ENCODE data around the gene PTPN14. TPM values are rescaled to one million over a fixed set of nuclear protein-coding genes. Genes with fewer than 3 reads are reported as not detected.
"Not testable (repeated sequence)": the region's sequence is repeated elsewhere in the genome, so short reads cannot be mapped to it uniquely, and the experiment has no call there.

The PTPN14 gene
- total and polyA plus RNA-seq, 2 of the 4 experiments (the other 2 are of a cell fraction), result 21.5 to 31.7 TPM

GRCh38 chr1:214483180-214483579 lies 68.2 kb downstream of the PTPN14 start:
- peaks cover 19 to 61% of the 10 kb centered on the region in 2 experiments for H3K79me1 ChIP-seq (ENCODE audit: low read depth in 1 of 2, low read length in 2 of 2)
- H2AFZ ChIP-seq (replicated peaks; ENCODE audit: low read length, poor library complexity); H2BK120ac ChIP-seq (ENCODE audit: low read depth, low read length); H3K4me3 ChIP-seq (ENCODE audit: insufficient read depth, low read depth, low read length); H2BK15ac ChIP-seq (ENCODE audit: low read depth, low read length); H2AK5ac ChIP-seq (ENCODE audit: low read depth, low read length); H3K9me3 ChIP-seq (ENCODE audit: control insufficient read depth, insufficient read depth, low read length); ATAC-seq (ENCODE audit: low read depth); BruUV-seq (replicated peaks); H3K4me2 ChIP-seq (ENCODE audit: low read depth, low read length); H4K5ac ChIP-seq (ENCODE audit: low read depth, low read length); H3K56ac ChIP-seq (ENCODE audit: extremely low read depth, insufficient read depth, low read length); H4K91ac ChIP-seq (ENCODE audit: insufficient read depth, low read depth, low read length); H2BK20ac ChIP-seq (ENCODE audit: low read depth, low read length); H2BK5ac ChIP-seq (ENCODE audit: low read depth, low read length, poor library complexity, severe bottlenecking); H3K4ac ChIP-seq (ENCODE audit: low read depth, low read length); H3K27me3 ChIP-seq (ENCODE audit: control insufficient read depth, insufficient read depth, low read length); POLR2A ChIA-PET (ENCODE audit: unreplicated experiment); H3K14ac ChIP-seq (replicated peaks; ENCODE audit: low read depth, low read length); dilution Hi-C loops (cut with HindIII; ENCODE audit: low sequenced_read_pairs, unreplicated experiment); H3K23ac ChIP-seq (ENCODE audit: low read depth, low read length); H4K8ac ChIP-seq (ENCODE audit: low read depth in 2 of 2, low read length in 2 of 2); H2AK9ac ChIP-seq (replicated peaks; ENCODE audit: low read depth, low read length, poor library complexity); CTCF ChIA-PET; H3K9me1 ChIP-seq (ENCODE audit: insufficient read depth, low read length); H3K27ac ChIP-seq (ENCODE audit: insufficient read depth, low read length); H3K9ac ChIP-seq (ENCODE audit: low read depth, low read length); H3K36me3 ChIP-seq (ENCODE audit: control insufficient read depth, insufficient read depth, low read length); in situ Hi-C loops (cut with MboI; ENCODE audit: low sequenced_read_pairs); intact Hi-C loops (cut with micrococcal nuclease); H3K4me1 ChIP-seq (ENCODE audit: control insufficient read depth, insufficient read depth, low read length); H3K18ac ChIP-seq (ENCODE audit: low read depth, low read length); DNase-seq: not testable (repeated sequence)
- 54% methylated on average over 3 of the region's 13 CpGs; no CpG with 5 or more reads in 1 of the 2 experiments for WGBS, 2 experiments (ENCODE audit: extremely low coverage in 2 of 2, insufficient read length in 1 of 2)
- peaks cover 36% of the 10 kb centered on the region for H4K20me1 ChIP-seq (ENCODE audit: insufficient read depth, low read length)

GRCh38 chr1:214481983-214482634 lies 69.3 kb downstream of the PTPN14 start:
- H3K4me3 ChIP-seq (ENCODE audit: insufficient read depth, low read depth, low read length); in situ Hi-C loops (cut with MboI; ENCODE audit: low sequenced_read_pairs); H4K5ac ChIP-seq (ENCODE audit: low read depth, low read length); dilution Hi-C loops (cut with HindIII; ENCODE audit: low sequenced_read_pairs, unreplicated experiment); H2BK20ac ChIP-seq (ENCODE audit: low read depth, low read length); H4K91ac ChIP-seq (ENCODE audit: insufficient read depth, low read depth, low read length); H3K27me3 ChIP-seq (ENCODE audit: control insufficient read depth, insufficient read depth, low read length); intact Hi-C loops (cut with micrococcal nuclease); H2BK15ac ChIP-seq (ENCODE audit: low read depth, low read length); BruUV-seq (replicated peaks); H3K36me3 ChIP-seq (ENCODE audit: control insufficient read depth, insufficient read depth, low read length); DNase-seq; H4K8ac ChIP-seq (ENCODE audit: low read depth in 2 of 2, low read length in 2 of 2); H3K18ac ChIP-seq (ENCODE audit: low read depth, low read length); H3K4me1 ChIP-seq (ENCODE audit: control insufficient read depth, insufficient read depth, low read length); H3K4ac ChIP-seq (ENCODE audit: low read depth, low read length); H2BK5ac ChIP-seq (ENCODE audit: low read depth, low read length, poor library complexity, severe bottlenecking); H3K4me2 ChIP-seq (ENCODE audit: low read depth, low read length); H3K9me1 ChIP-seq (ENCODE audit: insufficient read depth, low read length); H3K14ac ChIP-seq (replicated peaks; ENCODE audit: low read depth, low read length); H3K56ac ChIP-seq (ENCODE audit: extremely low read depth, insufficient read depth, low read length); H2BK120ac ChIP-seq (ENCODE audit: low read depth, low read length); H3K23ac ChIP-seq (ENCODE audit: low read depth, low read length); H3K27ac ChIP-seq (ENCODE audit: insufficient read depth, low read length); H3K9me3 ChIP-seq (ENCODE audit: control insufficient read depth, insufficient read depth, low read length); H3K9ac ChIP-seq (ENCODE audit: low read depth, low read length); H2AK9ac ChIP-seq (replicated peaks; ENCODE audit: low read depth, low read length, poor library complexity); H2AFZ ChIP-seq (replicated peaks; ENCODE audit: low read length, poor library complexity); H2AK5ac ChIP-seq (ENCODE audit: low read depth, low read length): not testable (repeated sequence)
- CTCF ChIA-PET, result interaction anchor here (0.6 to 1.2 kb wide), 4 partner anchors 8 to 142 kb away, joined by 3 to 5 read pairs (median 4); no protein-coding TSS in a partner anchor
- H3K79me1 ChIP-seq (ENCODE audit: low read depth in 1 of 2, low read length in 2 of 2), result peaks cover 19 to 60% of the 10 kb centered on the region in 2 experiments
- H4K20me1 ChIP-seq (ENCODE audit: insufficient read depth, low read length), result peaks cover 30% of the 10 kb centered on the region
- peak; percentile 43; the same call in 1 of the 2 replicates for ATAC-seq (ENCODE audit: low read depth)
- WGBS, 2 experiments (ENCODE audit: extremely low coverage in 2 of 2, insufficient read length in 1 of 2), result no CpG with 5 or more reads among the region's 2 CpGs
- POLR2A ChIA-PET (ENCODE audit: unreplicated experiment), result interaction anchor here (0.6 kb wide), 2 partner anchors 10 to 69 kb away, joined by 3 read pairs; partner anchors contain the start of gene PTPN14

Measured in IMR-90 (cell line).